PFSK-1 (cell line): ENCODE measurements around the gene HDAC4.

Source experiments
- SIN3A ChIP-seq: IDR thresholded peaks from 2 replicates; pipeline ENCODE4 v1.6.1; 2012; ENCODE audit warnings: mild to moderate bottlenecking, low read length, moderate library complexity, borderline replicate concordance; ENCODE audit not compliant: insufficient read depth
- TAF1 ChIP-seq: IDR thresholded peaks from 2 replicates; pipeline ENCODE4 v1.6.1; 2012; ENCODE audit warnings: low read length, control low read depth, borderline replicate concordance; ENCODE audit not compliant: insufficient read depth

DNA sequence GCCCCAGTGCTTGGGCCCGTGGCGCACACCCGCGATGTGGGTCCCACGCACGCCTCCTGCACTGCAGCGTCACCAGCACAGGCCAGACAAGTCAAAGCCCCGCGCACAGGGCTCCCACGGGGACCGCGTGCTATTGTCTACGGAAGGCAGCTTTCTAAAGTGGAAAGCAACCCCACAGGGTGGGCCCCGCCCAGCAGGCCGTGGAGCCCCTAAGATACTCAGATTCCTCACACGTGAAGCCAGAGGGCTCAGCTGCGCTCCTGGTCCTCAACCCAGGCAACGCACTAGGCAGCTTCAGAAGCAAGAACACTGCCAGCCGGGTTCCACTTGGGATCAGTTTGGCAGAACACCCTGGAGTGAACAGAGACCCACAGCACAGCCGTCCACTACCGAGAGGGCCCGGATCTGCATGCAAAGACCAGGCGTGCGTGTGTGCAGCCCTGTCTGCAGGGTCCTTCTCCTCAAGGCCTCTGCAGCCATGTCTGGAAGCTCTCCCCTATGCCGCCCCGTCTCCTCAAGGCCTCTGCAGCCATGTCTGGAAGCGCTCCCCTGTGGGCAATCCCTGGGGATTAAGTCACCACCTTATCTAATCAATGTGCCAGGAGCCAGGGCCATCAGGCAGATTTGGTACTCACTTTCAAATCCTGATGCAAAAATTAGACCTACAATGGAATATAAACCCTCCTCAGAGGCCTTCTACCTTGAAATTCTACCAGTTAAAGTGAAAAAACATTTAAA, 231.3 kb downstream of the HDAC4 start:
- TF ChIP-seq SIN3A = no peak
- no peak for TF ChIP-seq TAF1
